HG02642 (cell line): ENCODE results near the gene VPS35L.
"Not testable (repeated sequence)": the region's sequence is repeated elsewhere in the genome, so short reads cannot be mapped to it uniquely, and the experiment has no call there.

Experiments used
- ATAC-seq: cut with Tn5 transposase; IDR thresholded peaks from one replicate; pipeline ENCODE4 v1.9.1; 2021; ENCODE audit warnings: mild to moderate bottlenecking; ENCODE audit not compliant: unreplicated experiment, poor library complexity

The VPS35L gene

GRCh38 chr16:19527161-19527560 is 28.3 kb upstream of the VPS35L start:
- ATAC-seq, result no peak

- ATAC-seq, result no peak
Observed at GRCh38 chr16:19528666-19529065, 26.8 kb upstream of the VPS35L start.

- ATAC-seq, result no peak
Observed at GRCh38 chr16:19532601-19533000, 22.9 kb upstream of the VPS35L start.

- ATAC-seq, result no peak
Observed at GRCh38 chr16:19540241-19540970, 15.1 kb upstream of the VPS35L start.

GRCh38 chr16:19542138-19542821 is 13.2 kb upstream of the VPS35L start:
- no peak for ATAC-seq

GRCh38 chr16:19543278-19543996 is 12.1 kb upstream of the VPS35L start:
- not testable (repeated sequence) for ATAC-seq

GRCh38 chr16:19548144-19548543 is 7.4 kb upstream of the VPS35L start:
- no peak for ATAC-seq

- no peak for ATAC-seq
Observed at GRCh38 chr16:19549673-19550072, 5.8 kb upstream of the VPS35L start.

- ATAC-seq, result no peak
Observed at GRCh38 chr16:19555938-19556771, 652 bp downstream of the VPS35L start.

GRCh38 chr16:19559242-19559910 is 3.9 kb downstream of the VPS35L start:
- no peak for ATAC-seq

GRCh38 chr16:19560078-19560477 is 4.6 kb downstream of the VPS35L start:
- ATAC-seq, result no peak

GRCh38 chr16:19563377-19563776 is 7.9 kb downstream of the VPS35L start:
- no peak for ATAC-seq

- ATAC-seq, result no peak
Observed at GRCh38 chr16:19566362-19566761, 10.9 kb downstream of the VPS35L start.

GRCh38 chr16:19567560-19567959 is 12.1 kb downstream of the VPS35L start:
- no peak for ATAC-seq

- no peak for ATAC-seq
Observed at GRCh38 chr16:19573997-19574396, 18.5 kb downstream of the VPS35L start.

GRCh38 chr16:19574615-19575014 is 19.1 kb downstream of the VPS35L start:
- ATAC-seq, result no peak

- no peak for ATAC-seq
Observed at GRCh38 chr16:19578378-19578971, 23.0 kb downstream of the VPS35L start.

- ATAC-seq, result no peak
Observed at GRCh38 chr16:19582050-19582831, 26.7 kb downstream of the VPS35L start.
